Mucosa of rectum (tissue), 2 donors: ENCODE measurements around the gene TCF4.

Source experiments
- H3K27ac ChIP-seq, 2 donors: one replicate each; pipeline ENCODE4 v1.7.0; 2013; ENCODE audit warnings: inconsistent platforms in 2 of 2, low read depth in 2 of 2, low read length in 2 of 2
- H3K27me3 ChIP-seq, 2 donors: one replicate each; pipeline ENCODE4 v1.7.0; 2013; ENCODE audit warnings: low read length in 2 of 2; ENCODE audit not compliant: control insufficient read depth in 2 of 2, insufficient read depth in 2 of 2
- H3K36me3 ChIP-seq, 2 donors: one replicate each; pipeline ENCODE4 v1.7.0; 2013; ENCODE audit warnings: low read length in 2 of 2; ENCODE audit not compliant: control insufficient read depth in 2 of 2, insufficient read depth in 2 of 2
- H3K4me1 ChIP-seq, 2 donors: one replicate each; pipeline ENCODE4 v1.7.0; 2013; ENCODE audit warnings: low read length in 2 of 2, mild to moderate bottlenecking in 1 of 2; ENCODE audit not compliant: control insufficient read depth in 2 of 2, insufficient read depth in 2 of 2
- H3K4me3 ChIP-seq, 2 donors: one replicate each; pipeline ENCODE4 v1.7.0; 2013; ENCODE audit warnings: low read length in 2 of 2
- H3K9ac ChIP-seq, 2 donors: one replicate each; pipeline ENCODE4 v1.7.0; 2013; ENCODE audit warnings: low read length in 2 of 2, low read depth in 1 of 2, mild to moderate bottlenecking in 1 of 2
- H3K9me3 ChIP-seq, 2 donors: one replicate each; pipeline ENCODE4 v1.7.0; 2013; ENCODE audit warnings: low read length in 2 of 2; ENCODE audit not compliant: control insufficient read depth in 2 of 2
- donor health status: healthy.
- donor health status: Normal muscosa, but diverticular disease.

The TCF4 gene

GRCh38 chr18:55300936-55301531 lies 287.0 kb downstream of the TCF4 start:
- Histone ChIP-seq H3K27ac (no peak overlapping the region), H3K27me3 (no peaks in the 10 kb centered on the region), H3K4me3 (no peak overlapping the region), H3K9ac (no peak overlapping the region), H3K9me3 (no peaks in the 10 kb centered on the region), H3K4me1 (no peaks in the 10 kb centered on the region), H3K36me3 (no peaks in the 10 kb centered on the region)

GRCh38 chr18:55300421-55300935 lies 287.5 kb downstream of the TCF4 start:
- Histone ChIP-seq H3K27me3 (no peaks in the 10 kb centered on the region), H3K4me3 (no peak overlapping the region), H3K4me1 (no peaks in the 10 kb centered on the region), H3K9ac (no peak overlapping the region), H3K9me3 (no peaks in the 10 kb centered on the region), H3K27ac (no peak overlapping the region), H3K36me3 (no peaks in the 10 kb centered on the region)

GRCh38 chr18:55296778-55297177 lies 291.2 kb downstream of the TCF4 start:
- Histone ChIP-seq H3K36me3 (no peaks in the 10 kb centered on the region), H3K27ac (no peak overlapping the region), H3K4me3 (no peak overlapping the region), H3K27me3 (no peaks in the 10 kb centered on the region), H3K9me3 (no peaks in the 10 kb centered on the region), H3K4me1 (no peaks in the 10 kb centered on the region), H3K9ac (no peak overlapping the region)

GRCh38 chr18:55296115-55296514 lies 291.9 kb downstream of the TCF4 start:
- H3K4me1 ChIP-seq: no peaks in the 10 kb centered on the region
- H3K9me3 ChIP-seq: no peaks in the 10 kb centered on the region
- H3K27me3 ChIP-seq: no peaks in the 10 kb centered on the region
- H3K36me3 ChIP-seq: no peaks in the 10 kb centered on the region
- H3K9ac ChIP-seq: no peak overlapping the region
- no peak overlapping the region for H3K27ac ChIP-seq
- H3K4me3 ChIP-seq: no peak overlapping the region

- no peaks in the 10 kb centered on the region for H3K4me1 ChIP-seq
These were observed 297.1 kb downstream of the TCF4 start for GRCh38 chr18:55290898-55291297.

GRCh38 chr18:55289775-55290174 lies 298.2 kb downstream of the TCF4 start:
- no peak overlapping the region for H3K27ac ChIP-seq
- no peaks in the 10 kb centered on the region for H3K4me1 ChIP-seq
- H3K4me3 ChIP-seq: no peak overlapping the region
- no peaks in the 10 kb centered on the region for H3K9me3 ChIP-seq
- H3K27me3 ChIP-seq: no peaks in the 10 kb centered on the region
- H3K36me3 ChIP-seq: no peaks in the 10 kb centered on the region
- no peak overlapping the region for H3K9ac ChIP-seq

More at GRCh38 chr18:55290898-55291297, 297.1 kb downstream of the TCF4 start:
- no peaks in the 10 kb centered on the region for H3K27me3 ChIP-seq
- H3K36me3 ChIP-seq: no peaks in the 10 kb centered on the region
- H3K9ac ChIP-seq: no peak overlapping the region
- no peaks in the 10 kb centered on the region for H3K9me3 ChIP-seq
- no peak overlapping the region for H3K4me3 ChIP-seq
- H3K27ac ChIP-seq: no peak overlapping the region

- no peaks in the 10 kb centered on the region for H3K36me3 ChIP-seq
- no peak overlapping the region for H3K9ac ChIP-seq
- H3K27me3 ChIP-seq: no peaks in the 10 kb centered on the region
- no peaks in the 10 kb centered on the region for H3K9me3 ChIP-seq
- no peak overlapping the region for H3K27ac ChIP-seq
- no peak overlapping the region for H3K4me3 ChIP-seq
- no peaks in the 10 kb centered on the region for H3K4me1 ChIP-seq
These were observed 298.9 kb downstream of the TCF4 start for GRCh38 chr18:55289048-55289447.

GRCh38 chr18:55287935-55288868 lies 299.8 kb downstream of the TCF4 start:
- Histone ChIP-seq H3K27me3 (no peaks in the 10 kb centered on the region), H3K36me3 (no peaks in the 10 kb centered on the region), H3K4me3 (no peak overlapping the region), H3K27ac (no peak overlapping the region), H3K4me1 (no peaks in the 10 kb centered on the region), H3K9me3 (no peaks in the 10 kb centered on the region), H3K9ac (no peak overlapping the region)

- Histone ChIP-seq H3K36me3 (no peaks in the 10 kb centered on the region), H3K9me3 (no peaks in the 10 kb centered on the region), H3K27me3 (no peaks in the 10 kb centered on the region), H3K4me3 (no peak overlapping the region), H3K27ac (no peak overlapping the region), H3K9ac (no peak overlapping the region), H3K4me1 (no peaks in the 10 kb centered on the region)
These were observed 300.7 kb downstream of the TCF4 start for GRCh38 chr18:55287149-55287806.

GRCh38 chr18:55286257-55286825 lies 301.7 kb downstream of the TCF4 start:
- no peaks in the 10 kb centered on the region for H3K4me1 ChIP-seq
- no peak overlapping the region for H3K4me3 ChIP-seq
- no peaks in the 10 kb centered on the region for H3K36me3 ChIP-seq
- H3K27me3 ChIP-seq: no peaks in the 10 kb centered on the region
- no peak overlapping the region for H3K9ac ChIP-seq
- H3K9me3 ChIP-seq: no peaks in the 10 kb centered on the region
- H3K27ac ChIP-seq: no peak overlapping the region
